Measurements from ENCODE around the gene IRF5. TPM values are rescaled to one million over a fixed set of nuclear protein-coding genes. Genes with fewer than 3 reads are reported as not detected.
A peak's percentile ranks its signal among the peaks of the same experiment; 100 is the strongest.

IRF5 gene
- total RNA-seq, 1 donor from 2014 or later, result 8.5 TPM

GRCh38 chr7:128918016-128918665 lies 19.6 kb upstream of the IRF5 start:
- no peak for DNase-seq (ENCODE audit: low read depth)
- TF ChIP-seq, protein P1, sequence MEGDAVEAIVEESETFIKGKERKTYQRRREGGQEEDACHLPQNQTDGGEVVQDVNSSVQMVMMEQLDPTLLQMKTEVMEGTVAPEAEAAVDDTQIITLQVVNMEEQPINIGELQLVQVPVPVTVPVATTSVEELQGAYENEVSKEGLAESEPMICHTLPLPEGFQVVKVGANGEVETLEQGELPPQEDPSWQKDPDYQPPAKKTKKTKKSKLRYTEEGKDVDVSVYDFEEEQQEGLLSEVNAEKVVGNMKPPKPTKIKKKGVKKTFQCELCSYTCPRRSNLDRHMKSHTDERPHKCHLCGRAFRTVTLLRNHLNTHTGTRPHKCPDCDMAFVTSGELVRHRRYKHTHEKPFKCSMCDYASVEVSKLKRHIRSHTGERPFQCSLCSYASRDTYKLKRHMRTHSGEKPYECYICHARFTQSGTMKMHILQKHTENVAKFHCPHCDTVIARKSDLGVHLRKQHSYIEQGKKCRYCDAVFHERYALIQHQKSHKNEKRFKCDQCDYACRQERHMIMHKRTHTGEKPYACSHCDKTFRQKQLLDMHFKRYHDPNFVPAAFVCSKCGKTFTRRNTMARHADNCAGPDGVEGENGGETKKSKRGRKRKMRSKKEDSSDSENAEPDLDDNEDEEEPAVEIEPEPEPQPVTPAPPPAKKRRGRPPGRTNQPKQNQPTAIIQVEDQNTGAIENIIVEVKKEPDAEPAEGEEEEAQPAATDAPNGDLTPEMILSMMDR (conservative IDR thresholded peaks at IDR 0.05; ENCODE audit: low read depth, low read length), result no peak
- H3K4me3 ChIP-seq (ENCODE audit: low read depth, low read length), result no peak overlapping the region

DNA sequence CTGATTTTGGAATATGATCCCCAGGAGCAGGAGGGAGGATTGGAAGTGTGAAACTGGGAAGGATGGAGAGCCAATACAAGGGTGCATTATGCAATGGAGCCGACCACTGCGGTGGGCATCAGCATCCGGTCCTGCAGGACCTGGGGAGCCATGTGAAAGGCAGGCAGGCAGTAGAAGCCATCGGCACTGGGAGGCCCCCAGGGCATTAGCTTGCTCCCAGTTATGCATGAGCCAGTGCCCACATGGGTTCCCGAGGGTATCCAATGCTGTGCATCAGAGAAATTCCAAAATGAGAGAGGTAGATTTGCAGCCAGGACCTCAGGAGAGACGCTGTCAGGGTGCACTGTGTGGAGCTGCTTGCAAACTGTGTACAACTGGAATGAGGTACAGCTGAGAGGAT lies 18.5 kb upstream of the IRF5 start:
- TF ChIP-seq, protein P1 (conservative IDR thresholded peaks at IDR 0.05; ENCODE audit: low read depth, low read length), result no peak
- no peak overlapping the region for H3K4me3 ChIP-seq (ENCODE audit: low read depth, low read length)
- DNase-seq (ENCODE audit: low read depth), result no peak

DNA sequence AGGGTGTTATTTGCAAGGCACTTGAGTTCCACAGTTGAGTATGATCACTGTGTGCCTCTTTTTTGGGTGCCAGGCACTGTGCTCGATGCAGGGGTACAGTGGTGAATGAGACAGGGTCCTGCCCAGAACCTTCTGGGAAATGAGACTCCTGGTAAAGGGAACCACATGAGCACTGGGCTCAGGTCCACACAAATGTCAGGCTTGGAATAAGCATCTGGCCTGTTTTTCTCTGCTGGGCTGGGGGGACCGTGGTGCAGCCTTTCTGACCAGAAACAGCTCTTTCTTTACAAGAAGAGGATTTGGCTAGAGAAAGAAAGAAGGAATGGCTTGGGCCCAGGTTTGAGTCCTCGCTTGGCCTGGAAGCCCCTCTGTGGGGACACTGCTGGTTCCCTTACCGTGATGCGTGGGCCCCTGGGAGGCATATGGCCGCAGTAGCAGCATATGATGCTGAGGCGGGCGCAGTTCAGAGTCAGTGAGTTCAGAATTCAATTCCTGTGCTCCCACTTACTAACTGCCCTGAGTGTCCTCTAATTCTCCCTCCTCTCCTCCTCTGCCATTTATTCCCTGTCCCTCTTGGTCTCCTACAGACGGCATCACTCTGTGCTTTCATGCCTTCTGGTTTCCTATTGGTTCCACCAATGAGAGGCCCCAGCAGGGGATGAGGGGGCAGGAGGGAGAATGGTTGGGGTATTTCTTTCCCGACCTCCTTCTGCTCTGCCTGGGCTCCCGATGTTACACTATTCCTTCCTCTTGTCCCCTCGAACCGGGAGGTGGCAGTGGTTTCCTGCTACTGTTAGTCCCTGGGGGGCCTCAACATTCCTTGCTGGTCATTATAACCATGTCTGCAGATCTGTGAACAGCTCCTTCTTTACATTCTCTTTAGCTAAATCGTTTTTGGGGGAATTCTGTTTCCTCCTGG lies 17.6 kb upstream of the IRF5 start:
- TF ChIP-seq, protein P1 (conservative IDR thresholded peaks at IDR 0.05; ENCODE audit: low read depth, low read length), result peak; percentile 35
- no peak overlapping the region for H3K4me3 ChIP-seq (ENCODE audit: low read depth, low read length)
- DNase-seq (ENCODE audit: low read depth), result no peak

DNA sequence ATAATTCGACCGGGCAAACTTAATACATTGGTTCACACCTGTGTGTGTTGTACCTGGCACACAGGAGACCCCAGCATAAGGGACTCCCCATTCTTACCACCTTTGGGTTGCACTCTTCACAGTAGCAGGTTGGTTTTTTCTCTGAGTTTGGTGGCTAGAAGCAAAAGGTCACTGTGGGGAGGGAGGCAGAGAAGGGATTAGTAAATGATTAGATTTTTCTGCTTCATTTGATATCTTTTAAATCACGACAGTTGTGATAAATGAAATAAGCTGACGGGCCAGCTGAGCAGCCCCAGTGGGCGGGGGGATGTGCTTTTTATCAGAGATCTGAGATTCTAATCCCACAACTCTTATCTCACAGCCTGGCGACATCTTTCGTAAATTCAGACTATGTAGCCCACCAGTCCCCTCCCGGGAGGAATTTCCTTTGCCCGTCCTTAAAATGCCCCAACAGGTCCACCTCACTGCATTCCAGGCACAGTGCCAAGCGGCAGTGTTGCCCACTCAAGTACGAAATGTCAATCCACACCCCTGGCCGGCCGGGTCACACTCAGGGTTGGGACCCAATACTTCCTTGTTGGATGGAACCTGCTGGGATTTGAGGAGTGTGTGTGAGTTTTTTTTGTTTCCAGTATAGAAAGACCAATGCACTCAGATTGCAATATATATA lies 16.7 kb upstream of the IRF5 start:
- TF ChIP-seq, protein P1 (conservative IDR thresholded peaks at IDR 0.05; ENCODE audit: low read depth, low read length), result no peak
- H3K4me3 ChIP-seq (ENCODE audit: low read depth, low read length), result peak overlapping the region; percentile 3
- no peak for DNase-seq (ENCODE audit: low read depth)

- H3K4me3 ChIP-seq (ENCODE audit: low read depth, low read length), result no peak overlapping the region
- DNase-seq (ENCODE audit: low read depth), result no peak
- TF ChIP-seq, protein P1 (conservative IDR thresholded peaks at IDR 0.05; ENCODE audit: low read depth, low read length), result no peak
Measured at GRCh38 chr7:128921866-128922440, 15.8 kb upstream of the IRF5 start.

- no peak overlapping the region for H3K4me3 ChIP-seq (ENCODE audit: low read depth, low read length)
- TF ChIP-seq, protein P1 (conservative IDR thresholded peaks at IDR 0.05; ENCODE audit: low read depth, low read length), result no peak
- no peak for DNase-seq (ENCODE audit: low read depth)
Measured at GRCh38 chr7:128922496-128923410, 15.0 kb upstream of the IRF5 start.

Data from epithelial cell of proximal tubule (primary cell).